Measurements from ENCODE around the gene AXIN1.
"Not testable (repeated sequence)": the region's sequence is repeated elsewhere in the genome, so short reads cannot be mapped to it uniquely, and the experiment has no call there.

AXIN1 gene

GRCh38 chr16:280991-281659 lies 71.4 kb downstream of the AXIN1 start:
- DNase-seq: no peak

- DNase-seq: no peak
These were observed 72.0 kb downstream of the AXIN1 start, which contains the start of gene ARHGDIG for GRCh38 chr16:280552-280951. ARHGDIG (plus strand) TSS chr16:280591; CDS start chr16:280681, 90 bp downstream.

GRCh38 chr16:280005-280460 lies 72.5 kb downstream of the AXIN1 start:
- no peak for DNase-seq

- DNase-seq: no peak
These were observed 73.0 kb downstream of the AXIN1 start for GRCh38 chr16:279531-279930.

- DNase-seq: peak; percentile 28 to 66
These were observed 73.6 kb downstream of the AXIN1 start for GRCh38 chr16:278863-279366.

GRCh38 chr16:276426-277077 lies 76.0 kb downstream of the AXIN1 start:
- no peak for DNase-seq

- DNase-seq: no peak
These were observed 76.7 kb downstream of the AXIN1 start, which contains the start of gene RGS11 for GRCh38 chr16:275786-276232. RGS11 (minus strand) TSS chr16:275944; CDS start chr16:275911, 33 bp downstream.

GRCh38 chr16:275041-275641 lies 77.4 kb downstream of the AXIN1 start:
- DNase-seq: no peak

- no peak for DNase-seq
These were observed 78.7 kb downstream of the AXIN1 start for GRCh38 chr16:273547-274421.

- no peak for DNase-seq
These were observed 79.6 kb downstream of the AXIN1 start for GRCh38 chr16:272633-273546.

GRCh38 chr16:270381-271255 lies 81.9 kb downstream of the AXIN1 start:
- no peak for DNase-seq

GRCh38 chr16:269061-269796 lies 83.3 kb downstream of the AXIN1 start:
- DNase-seq: no peak

GRCh38 chr16:268141-269053 lies 84.1 kb downstream of the AXIN1 start:
- no peak for DNase-seq

GRCh38 chr16:267562-267961 lies 85.0 kb downstream of the AXIN1 start:
- not testable (repeated sequence) for DNase-seq

- DNase-seq: no peak
These were observed 86.0 kb downstream of the AXIN1 start for GRCh38 chr16:266258-267164.

GRCh38 chr16:265711-266110 lies 86.8 kb downstream of the AXIN1 start:
- no peak for DNase-seq

- no peak for DNase-seq
These were observed 87.5 kb downstream of the AXIN1 start for GRCh38 chr16:265002-265529.

All from CD4-positive, alpha-beta T cell treated with Interleukin-4 for 1 hour (primary cell).